Measurements from ENCODE around the gene KCNG4.

DNA sequence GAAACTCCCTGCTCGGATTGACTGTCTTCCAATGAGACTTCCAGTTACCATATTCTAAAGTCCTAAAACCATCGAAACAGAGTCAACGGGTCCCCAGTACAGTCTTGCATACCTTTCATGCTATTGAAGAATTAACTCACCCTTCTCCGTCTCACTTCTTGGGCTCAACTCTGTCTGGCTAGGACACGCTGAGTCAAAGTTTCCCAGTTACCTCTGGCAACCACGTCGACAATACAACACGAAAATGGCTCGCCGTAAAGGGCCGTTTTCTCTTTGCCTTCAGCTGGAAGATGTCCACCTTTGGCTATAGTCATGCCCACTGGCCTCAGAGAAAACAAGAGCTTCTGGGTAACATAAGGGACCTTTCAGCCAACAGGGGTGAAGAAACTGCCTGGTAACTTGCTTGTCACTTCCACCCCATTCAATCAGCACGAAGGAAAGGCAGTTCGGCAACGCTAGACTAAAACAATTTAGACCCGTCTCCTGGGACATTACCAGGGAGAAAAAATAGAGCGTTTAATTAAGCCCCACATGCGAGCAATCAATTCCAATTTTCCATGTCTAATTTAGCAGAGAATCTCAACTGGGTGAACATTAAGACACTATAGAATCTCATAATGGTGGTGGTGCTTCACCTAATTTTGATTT is 21.5 kb downstream of the KCNG4 start:
- TF ChIP-seq POLR2A (IDR thresholded peaks at IDR 0.05): no peak
- TF ChIP-seq, protein P1, sequence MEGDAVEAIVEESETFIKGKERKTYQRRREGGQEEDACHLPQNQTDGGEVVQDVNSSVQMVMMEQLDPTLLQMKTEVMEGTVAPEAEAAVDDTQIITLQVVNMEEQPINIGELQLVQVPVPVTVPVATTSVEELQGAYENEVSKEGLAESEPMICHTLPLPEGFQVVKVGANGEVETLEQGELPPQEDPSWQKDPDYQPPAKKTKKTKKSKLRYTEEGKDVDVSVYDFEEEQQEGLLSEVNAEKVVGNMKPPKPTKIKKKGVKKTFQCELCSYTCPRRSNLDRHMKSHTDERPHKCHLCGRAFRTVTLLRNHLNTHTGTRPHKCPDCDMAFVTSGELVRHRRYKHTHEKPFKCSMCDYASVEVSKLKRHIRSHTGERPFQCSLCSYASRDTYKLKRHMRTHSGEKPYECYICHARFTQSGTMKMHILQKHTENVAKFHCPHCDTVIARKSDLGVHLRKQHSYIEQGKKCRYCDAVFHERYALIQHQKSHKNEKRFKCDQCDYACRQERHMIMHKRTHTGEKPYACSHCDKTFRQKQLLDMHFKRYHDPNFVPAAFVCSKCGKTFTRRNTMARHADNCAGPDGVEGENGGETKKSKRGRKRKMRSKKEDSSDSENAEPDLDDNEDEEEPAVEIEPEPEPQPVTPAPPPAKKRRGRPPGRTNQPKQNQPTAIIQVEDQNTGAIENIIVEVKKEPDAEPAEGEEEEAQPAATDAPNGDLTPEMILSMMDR (IDR thresholded peaks at IDR 0.05): no peak
